ENCODE results near the gene CPNE6. TPM values are rescaled to one million over a fixed set of nuclear protein-coding genes. Genes with fewer than 3 reads are reported as not detected.

Gene CPNE6
- total RNA-seq, 1 donor from 2014 or later, result not detected

DNA sequence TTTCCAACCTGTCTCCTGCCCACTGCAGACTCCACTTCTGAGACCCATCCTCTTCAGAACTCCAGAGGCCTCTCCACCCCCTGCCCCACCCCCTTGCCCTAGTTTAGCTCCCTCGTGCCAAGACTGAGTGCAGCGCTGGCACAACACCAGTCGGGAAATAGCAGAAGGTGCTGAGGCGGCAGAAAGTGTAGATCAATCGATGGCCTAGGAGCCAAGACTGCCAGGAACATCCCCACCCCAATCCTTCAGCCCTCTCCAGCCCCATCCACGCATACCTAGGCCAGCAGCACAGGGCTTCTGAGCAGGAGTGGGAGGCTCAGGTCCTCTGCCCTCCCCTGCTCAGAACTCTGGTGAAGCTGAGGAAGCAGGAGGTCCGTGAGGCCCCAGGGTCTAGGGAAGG, 1.1 kb downstream of the CPNE6 start:
- Histone ChIP-seq H3K36me3 (ENCODE audit: control insufficient read depth, insufficient read depth, low read length) (no peaks in the 10 kb centered on the region), H3K4me3 (ENCODE audit: low read depth, low read length) (no peak overlapping the region), H3K27me3 (ENCODE audit: control insufficient read depth, insufficient read depth, low read length) (peaks cover 38% of the 10 kb centered on the region)
- no peak for TF ChIP-seq CTCF (IDR thresholded peaks at IDR 0.05; ENCODE audit: insufficient read depth, low read length, poor library complexity, severe bottlenecking)
- DNase-seq (ENCODE audit: low read depth), result no peak

DNA sequence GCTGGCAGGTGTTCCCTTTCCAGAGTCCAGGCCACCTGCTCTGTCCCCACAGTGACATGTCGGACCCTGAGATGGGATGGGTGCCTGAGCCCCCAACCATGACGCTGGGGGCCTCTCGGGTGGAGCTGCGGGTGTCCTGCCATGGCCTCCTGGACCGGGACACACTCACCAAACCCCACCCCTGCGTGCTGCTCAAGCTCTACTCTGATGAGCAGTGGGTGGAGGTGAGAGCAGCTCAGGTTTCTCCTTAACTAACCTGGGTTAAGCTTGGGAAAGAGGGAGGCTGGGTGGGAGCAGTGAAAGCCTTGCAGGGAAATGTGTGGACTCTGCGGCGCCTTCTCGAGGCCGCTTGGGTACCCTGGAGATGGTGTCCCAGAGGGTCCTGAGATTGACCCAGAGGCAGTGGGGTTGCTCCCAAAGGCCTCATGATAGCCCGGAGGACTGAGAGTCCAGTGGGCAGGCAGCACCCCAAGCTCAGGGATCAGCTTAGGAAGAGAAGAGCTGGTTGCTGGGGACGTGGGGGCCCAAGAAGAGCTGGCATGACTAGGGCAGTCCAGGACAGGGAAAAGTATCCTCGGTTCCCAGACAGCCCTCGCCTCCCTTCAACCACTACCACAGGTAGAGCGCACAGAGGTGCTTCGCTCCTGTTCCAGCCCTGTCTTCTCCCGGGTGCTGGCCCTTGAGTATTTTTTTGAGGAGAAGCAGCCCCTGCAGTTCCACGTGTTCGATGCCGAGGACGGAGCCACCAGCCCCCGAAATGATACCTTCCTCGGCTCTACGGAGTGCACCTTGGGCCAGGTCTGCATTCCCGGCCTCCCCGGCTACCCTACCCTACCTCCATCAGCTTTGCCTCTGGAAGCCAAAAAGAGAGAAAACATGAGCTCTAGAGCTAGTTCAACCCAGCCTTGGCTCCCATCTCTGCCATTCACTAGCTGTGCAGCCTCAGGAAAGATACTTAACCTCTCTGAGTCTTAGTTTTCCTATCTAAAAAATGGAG, 1.8 kb downstream of the CPNE6 start:
- Histone ChIP-seq H3K36me3 (ENCODE audit: control insufficient read depth, insufficient read depth, low read length) (no peaks in the 10 kb centered on the region), H3K27me3 (ENCODE audit: control insufficient read depth, insufficient read depth, low read length) (peaks cover 38% of the 10 kb centered on the region), H3K4me3 (ENCODE audit: low read depth, low read length) (no peak overlapping the region)
- DNase-seq (ENCODE audit: low read depth), result no peak
- no peak for TF ChIP-seq CTCF (IDR thresholded peaks at IDR 0.05; ENCODE audit: insufficient read depth, low read length, poor library complexity, severe bottlenecking)

GRCh38 chr14:24074625-24075484, 3.5 kb downstream of the CPNE6 start:
- peaks cover 31% of the 10 kb centered on the region for H3K27me3 ChIP-seq (ENCODE audit: control insufficient read depth, insufficient read depth, low read length)
- H3K36me3 ChIP-seq (ENCODE audit: control insufficient read depth, insufficient read depth, low read length), result no peaks in the 10 kb centered on the region
- no peak overlapping the region for H3K4me3 ChIP-seq (ENCODE audit: low read depth, low read length)
- no peak for DNase-seq (ENCODE audit: low read depth)
- TF ChIP-seq CTCF (IDR thresholded peaks at IDR 0.05; ENCODE audit: insufficient read depth, low read length, poor library complexity, severe bottlenecking), result no peak

DNA sequence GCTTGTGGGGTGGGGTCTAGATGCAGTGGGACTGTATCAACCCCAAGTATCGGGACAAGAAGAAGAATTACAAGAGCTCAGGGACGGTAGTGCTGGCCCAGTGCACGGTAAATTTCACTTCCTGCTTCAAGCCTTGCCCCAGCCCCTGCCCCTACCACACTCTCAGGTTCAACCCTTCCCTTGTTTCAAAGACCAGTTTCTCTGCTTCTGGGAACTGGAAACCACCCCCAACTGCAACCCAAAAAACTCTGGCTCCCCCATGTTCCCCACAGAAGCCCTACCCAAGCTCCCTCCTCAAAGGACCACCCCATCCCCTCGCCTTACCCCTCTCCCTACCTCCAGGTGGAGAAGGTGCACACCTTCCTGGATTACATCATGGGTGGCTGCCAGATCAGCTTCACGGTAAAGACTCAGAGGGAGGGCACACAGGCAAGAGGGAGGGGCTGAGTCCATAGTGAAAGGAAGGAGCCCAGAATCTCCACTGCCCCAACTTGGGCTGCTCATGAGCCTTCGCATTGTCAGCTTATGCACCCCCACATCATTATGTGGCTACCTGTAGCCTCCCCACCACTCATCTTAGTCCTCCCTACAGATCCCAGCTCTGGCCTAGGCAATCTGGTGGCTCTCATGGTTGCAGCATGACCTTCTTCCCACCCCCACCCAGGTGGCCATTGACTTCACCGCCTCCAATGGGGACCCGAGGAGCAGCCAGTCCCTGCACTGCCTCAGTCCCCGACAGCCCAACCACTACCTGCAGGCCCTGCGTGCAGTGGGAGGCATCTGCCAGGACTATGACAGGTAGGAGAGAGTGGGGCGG, 4.3 kb downstream of the CPNE6 start:
- Histone ChIP-seq H3K36me3 (ENCODE audit: control insufficient read depth, insufficient read depth, low read length) (no peaks in the 10 kb centered on the region), H3K4me3 (ENCODE audit: low read depth, low read length) (no peak overlapping the region), H3K27me3 (ENCODE audit: control insufficient read depth, insufficient read depth, low read length) (peaks cover 33% of the 10 kb centered on the region)
- no peak for DNase-seq (ENCODE audit: low read depth)
- no peak for TF ChIP-seq CTCF (IDR thresholded peaks at IDR 0.05; ENCODE audit: insufficient read depth, low read length, poor library complexity, severe bottlenecking)

DNA sequence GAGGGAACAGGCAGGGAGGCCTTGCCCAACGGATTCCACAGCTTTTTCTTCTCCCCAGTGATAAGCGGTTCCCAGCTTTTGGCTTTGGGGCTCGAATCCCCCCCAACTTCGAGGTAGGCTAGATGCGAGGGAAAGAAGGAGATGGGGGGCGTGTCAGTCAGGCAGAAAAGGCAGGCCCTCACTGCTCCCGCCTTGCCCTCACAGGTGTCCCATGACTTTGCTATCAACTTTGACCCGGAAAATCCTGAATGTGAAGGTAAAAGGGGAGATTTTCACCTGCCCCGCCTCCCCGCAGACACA, 4.9 kb downstream of the CPNE6 start:
- TF ChIP-seq CTCF (IDR thresholded peaks at IDR 0.05; ENCODE audit: insufficient read depth, low read length, poor library complexity, severe bottlenecking), result no peak
- Histone ChIP-seq H3K36me3 (ENCODE audit: control insufficient read depth, insufficient read depth, low read length) (no peaks in the 10 kb centered on the region), H3K27me3 (ENCODE audit: control insufficient read depth, insufficient read depth, low read length) (peaks cover 30% of the 10 kb centered on the region), H3K4me3 (ENCODE audit: low read depth, low read length) (no peak overlapping the region)
- no peak for DNase-seq (ENCODE audit: low read depth)

Measured in kidney epithelial cell (primary cell).